ENCODE results near the gene SPOCK3.

DNA sequence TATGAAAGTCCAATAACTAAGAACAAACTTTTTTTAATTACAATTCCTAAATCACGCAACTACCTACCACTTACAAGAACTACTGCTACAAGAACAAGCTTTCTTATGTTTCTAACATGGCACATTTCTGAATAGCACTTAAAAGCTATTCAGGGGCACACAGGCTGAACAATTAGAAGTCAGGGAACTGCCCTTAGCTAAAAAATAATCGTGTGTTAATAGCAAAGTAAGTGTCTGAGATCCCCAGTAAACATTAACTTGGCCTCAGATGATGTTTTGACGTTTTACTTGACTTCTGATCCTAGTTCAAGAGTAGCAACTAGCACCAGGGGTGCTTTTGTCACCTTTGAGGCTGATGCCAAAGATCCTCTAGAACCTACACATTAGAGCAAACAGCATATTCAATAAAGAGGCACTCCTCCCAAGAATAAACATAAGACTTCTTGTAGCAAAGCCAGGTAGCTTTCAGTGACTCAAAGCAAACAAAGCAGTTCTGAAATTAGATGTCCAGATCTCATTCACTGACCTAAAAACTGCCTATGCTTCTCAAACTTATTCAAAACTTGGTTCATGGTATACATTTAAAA is 16.2 kb downstream of the SPOCK3 start:
- TF ChIP-seq, protein P1, sequence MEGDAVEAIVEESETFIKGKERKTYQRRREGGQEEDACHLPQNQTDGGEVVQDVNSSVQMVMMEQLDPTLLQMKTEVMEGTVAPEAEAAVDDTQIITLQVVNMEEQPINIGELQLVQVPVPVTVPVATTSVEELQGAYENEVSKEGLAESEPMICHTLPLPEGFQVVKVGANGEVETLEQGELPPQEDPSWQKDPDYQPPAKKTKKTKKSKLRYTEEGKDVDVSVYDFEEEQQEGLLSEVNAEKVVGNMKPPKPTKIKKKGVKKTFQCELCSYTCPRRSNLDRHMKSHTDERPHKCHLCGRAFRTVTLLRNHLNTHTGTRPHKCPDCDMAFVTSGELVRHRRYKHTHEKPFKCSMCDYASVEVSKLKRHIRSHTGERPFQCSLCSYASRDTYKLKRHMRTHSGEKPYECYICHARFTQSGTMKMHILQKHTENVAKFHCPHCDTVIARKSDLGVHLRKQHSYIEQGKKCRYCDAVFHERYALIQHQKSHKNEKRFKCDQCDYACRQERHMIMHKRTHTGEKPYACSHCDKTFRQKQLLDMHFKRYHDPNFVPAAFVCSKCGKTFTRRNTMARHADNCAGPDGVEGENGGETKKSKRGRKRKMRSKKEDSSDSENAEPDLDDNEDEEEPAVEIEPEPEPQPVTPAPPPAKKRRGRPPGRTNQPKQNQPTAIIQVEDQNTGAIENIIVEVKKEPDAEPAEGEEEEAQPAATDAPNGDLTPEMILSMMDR (IDR thresholded peaks at IDR 0.05), result no peak
- TF ChIP-seq PHF8 (IDR thresholded peaks at IDR 0.05; ENCODE audit: borderline replicate concordance, low read depth) (no peak), POLR2A (IDR thresholded peaks at IDR 0.05; ENCODE audit: low read length) (no peak), REST (IDR thresholded peaks at IDR 0.05) (no peak), KDM5A (IDR thresholded peaks at IDR 0.05) (no peak), EP300 (IDR thresholded peaks at IDR 0.05) (no peak), HOXB13 (CRISPR knock-in tag; IDR thresholded peaks at IDR 0.05; ENCODE audit: low read depth) (no peak), MYC (IDR thresholded peaks at IDR 0.05; ENCODE audit: borderline replicate concordance, low read length) (no peak), POLR2AphosphoS2 (conservative IDR thresholded peaks at IDR 0.05; ENCODE audit: low read length) (no peak), HOXA7 (CRISPR knock-in tag; IDR thresholded peaks at IDR 0.05) (no peak), RAD21 (conservative IDR thresholded peaks at IDR 0.05 in 1 of 2, IDR thresholded peaks at IDR 0.05 in 1 of 2) (no peak)
- TF ChIP-seq, protein P2, sequence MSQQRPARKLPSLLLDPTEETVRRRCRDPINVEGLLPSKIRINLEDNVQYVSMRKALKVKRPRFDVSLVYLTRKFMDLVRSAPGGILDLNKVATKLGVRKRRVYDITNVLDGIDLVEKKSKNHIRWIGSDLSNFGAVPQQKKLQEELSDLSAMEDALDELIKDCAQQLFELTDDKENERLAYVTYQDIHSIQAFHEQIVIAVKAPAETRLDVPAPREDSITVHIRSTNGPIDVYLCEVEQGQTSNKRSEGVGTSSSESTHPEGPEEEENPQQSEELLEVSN (IDR thresholded peaks at IDR 0.05; ENCODE audit: borderline replicate concordance, low read depth), result no peak
- TF ChIP-seq, protein P3, sequence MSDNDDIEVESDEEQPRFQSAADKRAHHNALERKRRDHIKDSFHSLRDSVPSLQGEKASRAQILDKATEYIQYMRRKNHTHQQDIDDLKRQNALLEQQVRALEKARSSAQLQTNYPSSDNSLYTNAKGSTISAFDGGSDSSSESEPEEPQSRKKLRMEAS (IDR thresholded peaks at IDR 0.05), result no peak
